Measurements from ENCODE around the gene ARHGAP26.

DNA sequence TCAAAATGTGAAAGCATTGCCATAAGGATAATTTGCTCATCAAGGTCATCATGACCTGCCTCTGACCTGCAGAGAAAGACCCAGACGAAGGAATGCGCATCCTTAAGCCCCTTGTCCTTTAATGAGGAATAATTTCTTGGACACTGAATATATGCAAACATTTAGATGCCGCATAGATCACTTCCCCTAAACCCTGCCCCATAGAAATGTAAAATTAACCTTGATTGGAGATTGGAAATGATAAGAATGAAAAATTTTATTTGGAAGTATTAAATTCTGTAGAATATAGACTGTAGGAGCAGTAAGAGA lies 233.1 kb downstream of the ARHGAP26 start:
- TF ChIP-seq, protein P1, sequence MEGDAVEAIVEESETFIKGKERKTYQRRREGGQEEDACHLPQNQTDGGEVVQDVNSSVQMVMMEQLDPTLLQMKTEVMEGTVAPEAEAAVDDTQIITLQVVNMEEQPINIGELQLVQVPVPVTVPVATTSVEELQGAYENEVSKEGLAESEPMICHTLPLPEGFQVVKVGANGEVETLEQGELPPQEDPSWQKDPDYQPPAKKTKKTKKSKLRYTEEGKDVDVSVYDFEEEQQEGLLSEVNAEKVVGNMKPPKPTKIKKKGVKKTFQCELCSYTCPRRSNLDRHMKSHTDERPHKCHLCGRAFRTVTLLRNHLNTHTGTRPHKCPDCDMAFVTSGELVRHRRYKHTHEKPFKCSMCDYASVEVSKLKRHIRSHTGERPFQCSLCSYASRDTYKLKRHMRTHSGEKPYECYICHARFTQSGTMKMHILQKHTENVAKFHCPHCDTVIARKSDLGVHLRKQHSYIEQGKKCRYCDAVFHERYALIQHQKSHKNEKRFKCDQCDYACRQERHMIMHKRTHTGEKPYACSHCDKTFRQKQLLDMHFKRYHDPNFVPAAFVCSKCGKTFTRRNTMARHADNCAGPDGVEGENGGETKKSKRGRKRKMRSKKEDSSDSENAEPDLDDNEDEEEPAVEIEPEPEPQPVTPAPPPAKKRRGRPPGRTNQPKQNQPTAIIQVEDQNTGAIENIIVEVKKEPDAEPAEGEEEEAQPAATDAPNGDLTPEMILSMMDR (optimal IDR thresholded peaks at IDR 0.05 in 1 of 3, IDR thresholded peaks at IDR 0.05 in 1 of 3, conservative IDR thresholded peaks at IDR 0.05 in 1 of 3; ENCODE audit: extremely low read depth in 1 of 3, insufficient read depth in 2 of 3, low read length in 3 of 3) = no peak
- no peak for TF ChIP-seq EZH2 (IDR thresholded peaks at IDR 0.05; ENCODE audit: low read length)

Data from keratinocyte (primary cell).